GM19372 (cell line): ENCODE data around the gene GPR17.

Experiments
- ATAC-seq: cut with Tn5 transposase; IDR thresholded peaks from one replicate; pipeline ENCODE4 v1.9.1; 2021; ENCODE audit warnings: mild to moderate bottlenecking, low read depth, moderate library complexity; ENCODE audit not compliant: unreplicated experiment

Gene GPR17, protein sequence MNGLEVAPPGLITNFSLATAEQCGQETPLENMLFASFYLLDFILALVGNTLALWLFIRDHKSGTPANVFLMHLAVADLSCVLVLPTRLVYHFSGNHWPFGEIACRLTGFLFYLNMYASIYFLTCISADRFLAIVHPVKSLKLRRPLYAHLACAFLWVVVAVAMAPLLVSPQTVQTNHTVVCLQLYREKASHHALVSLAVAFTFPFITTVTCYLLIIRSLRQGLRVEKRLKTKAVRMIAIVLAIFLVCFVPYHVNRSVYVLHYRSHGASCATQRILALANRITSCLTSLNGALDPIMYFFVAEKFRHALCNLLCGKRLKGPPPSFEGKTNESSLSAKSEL

DNA sequence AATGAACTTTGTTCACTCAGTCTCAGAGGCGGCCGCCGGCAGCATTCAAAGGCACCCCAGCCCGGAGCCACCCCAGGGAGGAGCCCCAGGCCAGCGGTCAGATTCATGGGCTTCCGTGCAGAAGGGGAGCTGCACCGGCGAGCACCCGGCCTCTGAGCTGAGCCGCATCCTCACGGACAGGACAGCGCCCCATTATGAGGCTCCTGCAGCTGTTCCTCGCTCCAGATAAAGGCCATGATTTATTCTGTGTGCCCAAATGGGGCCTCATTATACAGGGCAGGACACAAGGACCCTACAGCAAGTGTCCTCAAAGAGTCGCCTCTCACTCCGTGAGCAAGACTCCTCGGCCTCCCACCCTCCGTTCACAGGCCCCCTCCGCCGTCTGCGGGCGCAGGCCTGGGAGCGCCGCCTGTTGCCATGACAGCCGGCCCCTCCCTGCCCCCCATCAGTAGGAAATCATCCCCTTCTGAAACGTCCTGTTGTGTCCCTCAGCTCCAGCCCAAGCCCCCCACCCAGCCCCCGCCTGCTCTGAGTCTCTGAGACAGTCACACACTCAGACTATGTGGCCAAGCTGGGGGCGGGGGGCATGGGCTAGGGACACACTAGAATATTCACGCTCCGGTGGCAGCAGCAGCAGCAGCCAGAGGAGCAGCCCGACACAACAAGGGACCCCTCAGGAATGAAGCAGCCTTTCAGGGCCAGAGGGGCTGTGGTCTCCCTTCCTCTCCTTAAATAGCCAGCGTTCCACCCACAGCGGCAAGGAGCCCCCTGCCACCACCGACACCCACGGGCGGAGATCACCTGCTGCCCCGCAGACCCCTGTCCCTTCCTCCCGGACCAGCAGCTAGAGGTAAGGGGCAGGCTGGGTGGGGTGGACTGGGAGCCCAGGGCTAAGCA lies at the start of gene GPR17:
Gene GPR17, plus strand, starts transcription at position 759 of the 897 bp plus-strand sequence. CDS start 4,583 bp downstream, outside the sequence.
- no peak for ATAC-seq

DNA sequence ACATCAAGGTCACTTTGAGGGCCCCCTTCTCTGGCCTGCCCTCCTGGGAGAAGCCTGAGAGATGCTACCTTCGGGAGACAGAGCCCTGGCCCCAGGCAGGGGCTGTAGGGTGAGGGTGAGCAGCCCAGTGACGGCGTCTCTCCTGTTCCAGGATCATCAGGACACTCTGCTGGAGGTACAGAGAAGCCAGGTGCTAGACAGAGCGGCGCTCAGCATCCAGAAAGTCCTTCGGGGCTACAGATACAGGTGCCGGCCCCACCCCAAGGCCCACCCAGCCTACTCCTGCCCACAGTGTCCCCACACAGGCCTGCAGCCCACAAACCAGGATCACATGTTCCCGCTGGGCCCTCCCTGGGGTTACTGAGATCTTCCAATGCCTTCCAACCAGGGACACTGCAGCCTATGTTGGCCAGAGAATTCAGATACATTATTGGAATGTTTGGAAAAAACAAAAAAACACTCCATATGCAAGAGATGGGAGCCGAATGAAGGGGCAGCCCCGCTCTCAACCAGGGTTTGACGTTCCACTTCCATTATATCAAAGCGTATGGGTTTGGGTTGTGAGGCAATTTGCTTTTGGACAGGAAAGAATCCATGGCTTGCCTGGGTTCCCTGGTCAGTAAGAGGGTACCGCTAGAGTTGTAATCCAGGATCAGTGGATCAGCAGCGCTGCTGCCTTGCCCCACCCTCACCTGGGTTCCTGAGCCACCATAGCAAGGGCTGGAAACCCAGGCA lies 49.5 kb upstream of the GPR17 start:
- no peak for ATAC-seq

DNA sequence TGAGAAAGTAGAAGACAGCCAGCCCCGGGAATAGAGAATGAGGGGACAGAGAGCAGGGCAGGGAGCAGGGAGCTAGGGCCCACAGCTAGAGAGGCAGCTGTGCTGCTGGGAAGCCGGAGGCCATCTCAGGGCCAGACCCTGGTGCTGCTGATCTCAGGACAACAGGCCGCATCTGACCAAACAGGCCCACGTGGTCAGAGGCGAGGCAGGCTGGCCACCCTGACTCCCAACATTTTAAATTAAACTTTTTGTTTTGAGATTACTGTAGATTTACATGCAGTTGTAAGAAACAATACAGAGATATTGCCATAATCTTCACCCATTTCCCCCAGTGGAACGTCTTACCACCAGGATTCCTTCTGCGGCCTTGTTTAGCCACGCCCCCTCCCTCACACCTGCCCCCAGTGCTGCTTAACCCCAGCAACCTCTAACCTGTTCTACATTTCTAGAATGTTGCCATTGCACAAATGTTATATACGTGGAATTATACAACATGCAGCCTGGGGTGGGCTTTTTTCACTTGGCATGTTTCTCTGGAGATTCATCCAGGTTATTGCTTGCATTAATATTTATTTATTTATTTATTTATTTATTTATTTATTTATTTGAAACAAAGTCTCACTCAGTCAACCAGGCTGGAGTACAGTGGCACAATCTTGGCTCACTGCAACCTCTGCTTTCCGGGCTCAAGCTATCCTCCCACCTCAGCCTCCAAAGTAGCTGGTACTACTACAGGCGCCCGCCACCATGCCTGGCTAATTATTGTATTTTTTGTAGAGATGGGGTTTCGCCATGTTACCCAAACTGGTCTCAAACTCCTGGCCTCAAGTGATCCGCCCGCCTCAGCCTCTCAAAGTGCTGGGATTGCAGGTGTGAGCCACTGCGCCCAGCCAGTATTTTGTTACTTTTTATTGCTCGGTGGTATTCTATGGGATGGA lies 48.6 kb upstream of the GPR17 start:
- ATAC-seq = no peak

DNA sequence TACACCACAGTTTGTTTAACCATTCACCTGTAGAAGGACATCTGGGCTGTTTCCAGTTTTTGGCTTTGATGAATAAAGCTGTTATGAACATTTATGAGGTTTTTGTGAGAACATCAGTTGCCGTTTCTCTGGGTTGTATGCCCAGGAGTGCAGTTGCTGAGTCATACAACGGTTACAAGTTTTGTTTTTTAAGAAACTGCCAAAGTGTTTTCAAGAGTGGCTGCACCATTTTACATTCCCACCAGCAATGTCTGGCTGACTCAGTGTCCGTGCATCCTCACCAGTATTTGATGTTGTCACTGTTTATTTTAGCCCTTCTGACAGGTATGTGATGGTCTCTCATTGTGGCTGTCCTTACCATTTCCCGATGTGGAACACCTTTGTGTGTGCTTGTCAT lies 48.0 kb upstream of the GPR17 start:
- ATAC-seq = no peak

DNA sequence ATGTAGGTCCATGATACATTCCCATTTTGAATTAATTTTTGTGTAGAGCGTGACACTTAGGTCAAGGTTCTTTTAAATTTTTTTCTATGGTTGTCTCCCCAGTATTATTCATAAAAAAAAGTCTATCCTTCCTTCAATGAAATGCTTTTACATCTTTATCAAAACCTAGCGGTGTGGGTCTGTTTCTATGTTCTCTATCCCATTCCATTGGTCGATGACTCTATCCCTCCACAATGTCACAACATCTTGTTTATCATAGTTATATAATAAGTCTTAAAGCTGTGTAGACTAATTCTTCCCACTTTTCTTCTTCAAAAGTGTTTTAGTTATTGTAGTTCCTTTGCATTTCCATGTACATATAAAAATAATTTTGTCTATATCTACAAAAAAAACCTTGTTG lies 47.2 kb upstream of the GPR17 start:
- no peak for ATAC-seq

- no peak for ATAC-seq
These were observed 46.7 kb upstream of the GPR17 start for GRCh38 chr2:127599211-127599610.

- no peak for ATAC-seq
These were observed 41.0 kb upstream of the GPR17 start for GRCh38 chr2:127604986-127605385.

GRCh38 chr2:127605691-127606263 lies 40.2 kb upstream of the GPR17 start:
- no peak for ATAC-seq

GRCh38 chr2:127606625-127607398 lies 39.1 kb upstream of the GPR17 start:
- ATAC-seq = no peak

DNA sequence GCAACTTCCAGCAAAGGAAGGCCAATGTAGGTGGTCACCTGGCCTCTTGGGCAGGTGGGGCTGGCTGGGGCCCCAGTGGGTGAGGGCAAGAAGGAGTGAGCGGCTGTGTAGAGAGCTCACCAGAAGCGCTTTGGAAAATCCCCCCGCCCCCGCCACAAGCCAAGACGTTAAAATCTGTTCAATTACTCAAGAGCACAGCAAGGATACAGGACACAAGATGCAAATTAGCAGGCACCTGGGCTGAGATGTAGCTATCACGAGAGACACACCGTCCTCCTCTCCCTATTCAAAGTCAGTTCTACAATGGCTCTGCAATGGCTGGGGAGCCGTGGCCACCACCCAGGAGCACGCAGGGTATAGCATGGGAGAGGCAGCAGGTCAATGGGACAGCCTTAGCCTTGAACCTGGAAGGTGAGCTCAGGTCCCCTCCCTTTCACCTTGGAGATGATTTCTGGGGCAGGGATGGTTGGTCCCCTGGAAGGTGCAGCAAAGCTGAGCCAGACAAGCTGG lies 38.5 kb upstream of the GPR17 start:
- no peak for ATAC-seq

GRCh38 chr2:127608061-127609030 lies 37.6 kb upstream of the GPR17 start:
- no peak for ATAC-seq

GRCh38 chr2:127609031-127609751 lies 36.8 kb upstream of the GPR17 start:
- ATAC-seq = no peak

DNA sequence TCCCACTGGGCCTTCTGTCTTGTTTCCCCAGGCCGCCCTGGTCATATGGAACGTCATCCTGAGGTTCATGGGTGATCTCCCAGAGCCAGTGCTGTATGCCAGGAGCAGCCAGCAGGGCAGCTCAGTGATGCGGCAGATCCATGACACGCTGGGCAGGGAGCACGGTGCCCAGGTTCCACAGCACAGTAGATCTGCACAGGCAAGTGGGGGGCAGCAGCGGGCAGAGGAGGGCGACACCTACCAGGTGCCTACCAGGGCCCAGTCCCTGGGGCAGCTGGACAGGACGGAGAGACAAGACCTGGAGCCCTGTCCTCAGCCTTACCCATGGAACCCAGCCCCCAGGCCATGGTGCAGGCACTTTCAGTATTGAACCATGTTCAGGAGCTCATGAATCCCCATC lies 36.1 kb upstream of the GPR17 start:
- no peak for ATAC-seq

- no peak for ATAC-seq
These were observed 35.4 kb upstream of the GPR17 start for GRCh38 chr2:127610561-127610960.

- ATAC-seq = no peak
These were observed 34.7 kb upstream of the GPR17 start for GRCh38 chr2:127611076-127611925.
